Stimulated activated CD8-positive, alpha-beta memory T cell treated with anti-CD3 and anti-CD28 coated beads, Interleukin-15, amount 100 ng/mL, for 1 hour (primary cell): ENCODE measurements around the gene LRPAP1.
"Not testable (repeated sequence)": the region's sequence is repeated elsewhere in the genome, so short reads cannot be mapped to it uniquely, and the experiment has no call there.

Experiments used
- DNase-seq: peaks from one replicate; pipeline ENCODE4 v3.0.0-alpha.2; 2020; ENCODE audit warnings: low read depth

The LRPAP1 gene

GRCh38 chr4:3518941-3519340 lies 13.3 kb downstream of the LRPAP1 start:
- DNase-seq: no peak

DNA sequence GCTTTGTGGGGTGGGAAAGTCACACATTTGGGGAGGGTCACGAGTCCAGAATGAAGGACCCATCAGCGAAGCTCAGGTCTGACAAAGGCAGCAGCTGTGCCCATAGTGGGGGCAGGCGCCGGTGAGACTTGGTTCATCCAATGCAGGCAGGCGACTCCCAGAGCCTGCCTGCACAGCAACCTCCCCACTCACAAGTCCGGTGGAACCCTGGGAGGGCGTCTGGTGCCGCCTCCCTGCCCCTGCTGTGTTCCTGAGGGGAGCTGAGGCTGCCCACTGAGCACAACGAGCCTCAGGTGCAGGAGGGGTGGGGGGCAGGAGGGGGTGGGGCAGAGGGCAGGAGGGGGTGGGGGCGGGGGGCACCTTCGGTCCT lies 13.7 kb downstream of the LRPAP1 start:
- no peak for DNase-seq

DNA sequence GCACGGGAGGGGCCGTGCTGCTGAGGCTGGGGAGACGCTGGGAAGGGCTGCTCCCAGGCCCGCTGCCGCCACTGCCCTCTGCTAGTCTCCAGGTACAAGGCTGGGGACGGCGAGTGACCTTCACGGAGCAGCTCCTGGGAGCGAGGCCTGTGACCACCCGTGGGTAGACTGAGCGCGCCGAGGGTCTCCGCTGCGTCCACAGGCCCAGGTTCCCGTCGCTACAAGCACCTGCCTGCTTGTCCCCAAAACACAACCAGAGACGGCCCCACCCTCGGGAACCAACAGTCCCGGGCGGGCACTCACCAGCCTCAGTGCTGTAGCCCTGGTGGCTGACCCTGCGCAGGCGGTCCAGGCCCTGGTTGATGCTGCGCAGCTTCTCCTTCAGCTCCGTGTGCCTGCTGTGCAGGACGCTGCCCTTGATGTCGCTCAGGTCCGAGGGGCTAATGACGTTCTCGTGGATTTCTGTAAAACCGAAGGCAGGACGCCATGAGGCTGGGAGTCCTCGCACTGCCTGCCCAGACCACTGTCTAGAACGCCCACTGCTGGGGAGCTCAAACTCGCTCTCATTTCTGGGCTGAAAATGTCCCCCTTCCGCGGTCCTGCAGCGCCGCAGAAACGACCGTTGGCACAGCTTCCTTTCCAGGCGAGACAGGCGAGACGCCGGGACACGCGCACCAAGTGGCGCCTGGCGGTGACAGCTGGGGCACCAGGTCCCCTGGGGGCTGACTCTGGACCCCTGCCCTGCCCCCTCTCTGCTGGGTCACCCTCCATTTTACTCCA lies 14.3 kb downstream of the LRPAP1 start:
- DNase-seq: no peak

- no peak for DNase-seq
Observed at GRCh38 chr4:3516836-3517730, 15.1 kb downstream of the LRPAP1 start.

DNA sequence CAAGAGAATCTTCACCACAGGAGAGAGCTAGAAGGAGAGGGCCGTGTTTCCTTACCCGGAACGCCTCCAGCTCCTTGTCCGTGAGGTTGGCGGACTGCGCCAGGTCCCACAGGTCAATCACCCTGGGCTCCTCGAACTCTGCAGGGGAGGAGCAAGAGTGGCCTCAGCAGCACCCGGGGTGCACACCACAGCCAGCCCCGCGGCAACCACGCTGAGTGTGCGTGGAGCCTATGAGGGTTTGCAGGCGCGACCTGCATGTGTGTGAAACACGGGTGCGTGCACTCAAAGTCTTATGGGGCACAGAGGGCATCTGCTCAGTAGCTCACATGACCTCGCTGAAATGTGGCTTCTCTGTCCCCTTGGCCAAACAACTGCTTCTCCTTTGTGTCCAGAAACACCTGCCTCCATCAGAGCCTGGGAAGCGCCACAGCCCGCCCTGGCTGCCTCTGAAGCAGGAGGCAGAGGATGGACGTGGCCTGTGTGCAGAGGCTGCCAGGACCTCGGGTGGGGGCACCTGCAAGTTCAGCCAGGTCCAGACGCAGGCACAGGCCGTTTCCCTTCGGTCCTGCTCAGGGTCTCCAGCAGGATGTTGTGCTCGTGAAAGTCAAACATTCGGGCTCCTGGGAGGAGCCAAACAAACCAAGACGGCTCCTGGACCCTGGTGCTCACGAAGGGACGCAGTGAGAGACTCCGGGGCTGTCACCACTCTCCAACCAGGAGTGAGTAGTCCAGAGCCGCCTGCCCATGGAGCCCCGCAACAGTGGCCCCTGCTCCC lies 16.0 kb downstream of the LRPAP1 start:
- DNase-seq: no peak

GRCh38 chr4:3515646-3516045 lies 16.6 kb downstream of the LRPAP1 start:
- no peak for DNase-seq

- DNase-seq: no peak
Observed at GRCh38 chr4:3514806-3515501, 17.3 kb downstream of the LRPAP1 start.

GRCh38 chr4:3514221-3514780 lies 17.9 kb downstream of the LRPAP1 start:
- no peak for DNase-seq

GRCh38 chr4:3513807-3514206 lies 18.4 kb downstream of the LRPAP1 start:
- no peak for DNase-seq

GRCh38 chr4:3512719-3513118 lies 19.5 kb downstream of the LRPAP1 start:
- no peak for DNase-seq

GRCh38 chr4:3512279-3512678 lies 19.9 kb downstream of the LRPAP1 start:
- no peak for DNase-seq

GRCh38 chr4:3511601-3512000 lies 20.6 kb downstream of the LRPAP1 start:
- not testable (repeated sequence) for DNase-seq

DNA sequence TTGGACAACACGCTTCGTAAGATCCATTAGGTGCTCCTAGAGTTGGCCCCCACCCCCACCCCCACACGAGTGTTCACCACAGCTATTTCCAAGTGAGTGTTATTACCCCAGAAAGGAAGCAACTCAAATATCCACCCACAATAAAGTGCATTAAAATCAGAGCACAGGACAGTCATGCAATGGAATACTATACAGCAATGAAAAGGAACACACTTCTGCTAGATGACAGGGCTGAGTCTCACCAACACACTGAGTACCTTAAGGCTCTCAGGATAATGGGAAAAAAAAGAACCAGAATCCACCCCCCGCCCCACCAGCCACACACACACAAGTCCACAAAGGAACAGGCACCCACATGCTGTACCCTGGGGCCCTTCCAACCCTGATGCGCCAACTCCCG lies 21.0 kb downstream of the LRPAP1 start:
- no peak for DNase-seq

DNA sequence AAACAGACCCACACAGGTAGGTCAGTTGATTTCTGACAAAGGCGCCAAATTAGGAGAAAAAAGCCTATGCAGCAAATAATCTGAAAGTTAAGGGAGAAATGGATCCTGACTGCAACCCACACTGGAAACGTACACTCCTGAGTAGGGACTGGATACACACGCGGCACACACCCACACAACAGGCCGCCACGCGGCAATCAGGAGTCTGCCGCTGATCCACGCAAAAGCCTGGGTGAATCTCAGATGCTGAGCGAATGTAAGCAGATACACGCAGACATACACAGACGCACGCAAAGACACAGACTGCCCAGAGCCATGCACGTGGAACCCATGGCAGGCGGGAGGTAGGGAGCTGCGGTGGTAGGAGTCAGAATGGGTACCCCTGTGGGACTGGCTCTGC lies 21.7 kb downstream of the LRPAP1 start:
- no peak for DNase-seq

- DNase-seq: no peak
Observed at GRCh38 chr4:3508542-3508941, 23.7 kb downstream of the LRPAP1 start.

DNA sequence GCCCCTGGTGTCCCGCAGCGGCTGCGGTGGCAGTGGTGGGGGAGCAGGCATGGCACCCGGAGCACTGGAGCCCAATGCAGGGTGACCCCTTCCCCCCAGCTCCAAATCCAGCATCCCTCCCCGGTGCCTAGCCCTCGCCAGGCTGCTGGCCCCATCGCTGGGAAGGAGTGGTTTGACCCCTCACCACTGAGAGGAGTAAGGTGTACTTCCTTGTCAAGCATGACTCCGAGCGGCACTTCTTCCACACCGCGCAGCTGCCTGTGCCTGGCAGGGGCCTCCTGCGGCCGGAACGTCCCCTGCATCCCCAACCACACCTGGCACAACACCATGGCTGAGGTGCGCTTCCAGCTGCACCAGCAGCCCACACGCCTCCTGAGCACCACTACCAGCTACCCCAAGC lies 27.0 kb downstream of the LRPAP1 start:
- DNase-seq: no peak

GRCh38 chr4:3502941-3503936 lies 29.0 kb downstream of the LRPAP1 start:
- no peak for DNase-seq

DNA sequence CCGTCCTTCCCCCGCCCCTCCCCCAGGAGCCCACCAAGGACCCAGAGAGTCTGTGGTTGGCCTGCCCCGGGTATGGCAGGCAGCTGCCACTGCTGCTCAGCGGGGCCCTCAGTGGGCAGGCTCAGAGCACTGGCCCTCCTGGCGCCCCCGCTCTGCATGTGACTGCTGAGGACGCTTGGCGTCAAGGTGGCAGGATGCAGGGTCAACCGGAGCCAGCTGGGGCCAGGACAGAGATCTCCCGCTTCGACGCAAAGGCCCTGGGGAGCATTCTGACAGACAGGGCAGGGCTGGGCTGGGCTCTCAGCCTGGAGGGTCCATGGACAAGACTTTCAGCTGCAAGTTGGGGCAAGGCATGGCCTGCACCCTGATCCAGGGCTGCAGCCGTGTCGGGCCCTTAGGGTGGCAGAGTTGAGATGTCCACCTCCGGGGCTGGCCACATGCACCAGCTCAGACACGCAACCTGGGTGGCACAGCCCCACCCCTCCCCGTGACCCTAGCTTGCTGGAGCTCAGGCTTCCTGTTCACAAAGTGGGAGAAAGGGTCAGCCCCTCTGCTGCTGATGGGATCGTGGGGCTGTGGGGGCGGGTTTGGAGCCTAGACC lies 30.3 kb downstream of the LRPAP1 start:
- DNase-seq: no peak

GRCh38 chr4:3501126-3501824 lies 30.9 kb downstream of the LRPAP1 start:
- no peak for DNase-seq
